HG03342 (cell line): ENCODE data around the gene ZFP36L1.

Experiments
- ATAC-seq: cut with Tn5 transposase; IDR thresholded peaks from one replicate; pipeline ENCODE4 v1.9.1; 2021; ENCODE audit warnings: mild to moderate bottlenecking, moderate library complexity; ENCODE audit not compliant: unreplicated experiment

ZFP36L1 gene

GRCh38 chr14:68741839-68742470 is 50.9 kb downstream of the ZFP36L1 start:
- peak; percentile 85 for ATAC-seq

GRCh38 chr14:68741477-68741791 is 51.4 kb downstream of the ZFP36L1 start:
- ATAC-seq = no peak

GRCh38 chr14:68740788-68741476 is 51.9 kb downstream of the ZFP36L1 start:
- no peak for ATAC-seq

- no peak for ATAC-seq
Observed at GRCh38 chr14:68739701-68740100, 53.2 kb downstream of the ZFP36L1 start.

GRCh38 chr14:68738559-68738958 is 54.3 kb downstream of the ZFP36L1 start:
- no peak for ATAC-seq
